Rectal smooth muscle tissue (tissue), 1 donor: Measurements from ENCODE around the gene BRIP1.

ENCODE experiments used
- H3K27ac ChIP-seq: one replicate; pipeline ENCODE4 v1.7.0; 2013; ENCODE audit warnings: low read depth, low read length, inconsistent platforms
- H3K27me3 ChIP-seq: one replicate; pipeline ENCODE4 v1.7.0; 2013; ENCODE audit warnings: low read length; ENCODE audit not compliant: control insufficient read depth, insufficient read depth
- H3K36me3 ChIP-seq: one replicate; pipeline ENCODE4 v1.7.0; 2013; ENCODE audit warnings: low read length; ENCODE audit not compliant: control insufficient read depth, insufficient read depth
- H3K4me1 ChIP-seq: one replicate; pipeline ENCODE4 v1.7.0; 2013; ENCODE audit warnings: low read length; ENCODE audit not compliant: control insufficient read depth, insufficient read depth
- H3K4me3 ChIP-seq: one replicate; pipeline ENCODE4 v1.7.0; 2013; ENCODE audit warnings: low read length
- H3K9ac ChIP-seq: one replicate; pipeline ENCODE4 v1.7.0; 2013; ENCODE audit warnings: low read length

BRIP1 gene

GRCh38 chr17:61650749-61651148 lies 212.6 kb downstream of the BRIP1 start:
- Histone ChIP-seq H3K27ac (no peak overlapping the region), H3K27me3 (no peaks in the 10 kb centered on the region), H3K4me1 (no peaks in the 10 kb centered on the region), H3K36me3 (no peaks in the 10 kb centered on the region), H3K9ac (no peak overlapping the region), H3K4me3 (no peak overlapping the region)

GRCh38 chr17:61648587-61648986 lies 214.7 kb downstream of the BRIP1 start:
- no peak overlapping the region for H3K27ac ChIP-seq
- H3K36me3 ChIP-seq: no peaks in the 10 kb centered on the region
- H3K9ac ChIP-seq: no peak overlapping the region
- no peak overlapping the region for H3K4me3 ChIP-seq
- H3K27me3 ChIP-seq: no peaks in the 10 kb centered on the region
- no peaks in the 10 kb centered on the region for H3K4me1 ChIP-seq

- no peak overlapping the region for H3K4me3 ChIP-seq
- no peaks in the 10 kb centered on the region for H3K36me3 ChIP-seq
These were observed 216.3 kb downstream of the BRIP1 start for GRCh38 chr17:61647047-61647446.

GRCh38 chr17:61646482-61646881 lies 216.8 kb downstream of the BRIP1 start:
- Histone ChIP-seq H3K9ac (no peak overlapping the region), H3K27me3 (no peaks in the 10 kb centered on the region), H3K4me1 (no peaks in the 10 kb centered on the region), H3K27ac (no peak overlapping the region), H3K4me3 (no peak overlapping the region), H3K36me3 (no peaks in the 10 kb centered on the region)

More at GRCh38 chr17:61647047-61647446, 216.3 kb downstream of the BRIP1 start:
- Histone ChIP-seq H3K4me1 (no peaks in the 10 kb centered on the region), H3K9ac (no peak overlapping the region), H3K27ac (no peak overlapping the region), H3K27me3 (no peaks in the 10 kb centered on the region)

- Histone ChIP-seq H3K4me1 (no peaks in the 10 kb centered on the region), H3K36me3 (no peaks in the 10 kb centered on the region), H3K9ac (no peak overlapping the region), H3K27me3 (no peaks in the 10 kb centered on the region), H3K27ac (no peak overlapping the region), H3K4me3 (no peak overlapping the region)
These were observed 217.4 kb downstream of the BRIP1 start for GRCh38 chr17:61645920-61646319.

- H3K27me3 ChIP-seq: no peaks in the 10 kb centered on the region
- no peaks in the 10 kb centered on the region for H3K36me3 ChIP-seq
- no peak overlapping the region for H3K4me3 ChIP-seq
- no peaks in the 10 kb centered on the region for H3K4me1 ChIP-seq
- no peak overlapping the region for H3K27ac ChIP-seq
- no peak overlapping the region for H3K9ac ChIP-seq
These were observed 218.2 kb downstream of the BRIP1 start for GRCh38 chr17:61644800-61645774.

- Histone ChIP-seq H3K27me3 (no peaks in the 10 kb centered on the region), H3K27ac (no peak overlapping the region), H3K4me3 (no peak overlapping the region), H3K36me3 (no peaks in the 10 kb centered on the region), H3K9ac (no peak overlapping the region), H3K4me1 (no peaks in the 10 kb centered on the region)
These were observed 220.6 kb downstream of the BRIP1 start for GRCh38 chr17:61642768-61643167.

GRCh38 chr17:61641715-61642114 lies 221.6 kb downstream of the BRIP1 start:
- Histone ChIP-seq H3K9ac (no peak overlapping the region), H3K27ac (no peak overlapping the region), H3K27me3 (no peaks in the 10 kb centered on the region), H3K4me1 (no peaks in the 10 kb centered on the region), H3K4me3 (no peak overlapping the region), H3K36me3 (no peaks in the 10 kb centered on the region)

GRCh38 chr17:61641084-61641483 lies 222.2 kb downstream of the BRIP1 start:
- Histone ChIP-seq H3K9ac (no peak overlapping the region), H3K36me3 (no peaks in the 10 kb centered on the region), H3K27ac (no peak overlapping the region), H3K4me3 (no peak overlapping the region), H3K4me1 (no peaks in the 10 kb centered on the region), H3K27me3 (no peaks in the 10 kb centered on the region)

GRCh38 chr17:61639818-61640217 lies 223.5 kb downstream of the BRIP1 start:
- Histone ChIP-seq H3K9ac (no peak overlapping the region), H3K36me3 (no peaks in the 10 kb centered on the region), H3K4me1 (no peaks in the 10 kb centered on the region), H3K27ac (no peak overlapping the region), H3K4me3 (no peak overlapping the region), H3K27me3 (no peaks in the 10 kb centered on the region)

- Histone ChIP-seq H3K4me1 (no peaks in the 10 kb centered on the region), H3K27me3 (no peaks in the 10 kb centered on the region), H3K36me3 (no peaks in the 10 kb centered on the region), H3K27ac (no peak overlapping the region), H3K4me3 (no peak overlapping the region), H3K9ac (no peak overlapping the region)
These were observed 225.2 kb downstream of the BRIP1 start for GRCh38 chr17:61638087-61638486.

GRCh38 chr17:61635913-61636432 lies 227.4 kb downstream of the BRIP1 start:
- no peak overlapping the region for H3K27ac ChIP-seq

More at GRCh38 chr17:61635913-61636432, 227.4 kb downstream of the BRIP1 start:
- H3K4me1 ChIP-seq: no peaks in the 10 kb centered on the region
- H3K27me3 ChIP-seq: no peaks in the 10 kb centered on the region
- H3K9ac ChIP-seq: no peak overlapping the region
- no peaks in the 10 kb centered on the region for H3K36me3 ChIP-seq
- no peak overlapping the region for H3K4me3 ChIP-seq
